GM13976 (cell line): ENCODE results near the gene RCHY1.

Experiments
- DNase-seq: peaks from one replicate; pipeline ENCODE4 v3.0.0; 2012; ENCODE audit warnings: low spot score
- in situ Hi-C: fragments of 300-500 bp; cut with MboI; formaldehyde crosslinking; loops from one replicate; pipeline ENCODE4 v1.12.0; 2022; ENCODE audit warnings: low sequenced_read_pairs, mixed read lengths, inconsistent platforms; ENCODE audit not compliant: unreplicated experiment
- TF ChIP-seq, protein P1 (sequence below): IDR thresholded peaks from 2 replicates; pipeline ENCODE4 v1.5.1; 2012; ENCODE audit warnings: borderline replicate concordance, mild to moderate bottlenecking; ENCODE audit not compliant: insufficient read depth; ENCODE audit errors: extremely low read depth, missing control alignments, control extremely low read depth

RCHY1 gene

DNA sequence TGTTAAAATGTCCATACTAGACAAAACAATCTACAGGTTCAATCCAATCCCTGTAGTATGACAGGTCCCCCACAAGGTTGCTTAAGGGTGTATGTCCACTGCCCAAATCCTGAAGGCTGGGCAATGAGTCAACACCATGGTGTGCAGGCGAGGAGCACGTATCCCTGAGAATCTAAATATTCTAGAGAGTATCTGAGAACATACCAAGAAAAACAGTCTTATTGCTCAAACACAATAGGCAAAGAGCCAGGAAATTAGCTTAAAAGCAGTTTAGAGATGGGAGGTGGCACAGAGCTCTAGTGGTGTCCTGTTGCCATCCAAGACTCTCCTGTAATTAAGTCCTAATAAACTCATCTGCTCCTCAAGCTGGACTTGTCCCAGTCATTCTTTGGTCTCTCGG, 37.0 kb downstream of the RCHY1 start:
- no peak for DNase-seq
- TF ChIP-seq, protein P1, sequence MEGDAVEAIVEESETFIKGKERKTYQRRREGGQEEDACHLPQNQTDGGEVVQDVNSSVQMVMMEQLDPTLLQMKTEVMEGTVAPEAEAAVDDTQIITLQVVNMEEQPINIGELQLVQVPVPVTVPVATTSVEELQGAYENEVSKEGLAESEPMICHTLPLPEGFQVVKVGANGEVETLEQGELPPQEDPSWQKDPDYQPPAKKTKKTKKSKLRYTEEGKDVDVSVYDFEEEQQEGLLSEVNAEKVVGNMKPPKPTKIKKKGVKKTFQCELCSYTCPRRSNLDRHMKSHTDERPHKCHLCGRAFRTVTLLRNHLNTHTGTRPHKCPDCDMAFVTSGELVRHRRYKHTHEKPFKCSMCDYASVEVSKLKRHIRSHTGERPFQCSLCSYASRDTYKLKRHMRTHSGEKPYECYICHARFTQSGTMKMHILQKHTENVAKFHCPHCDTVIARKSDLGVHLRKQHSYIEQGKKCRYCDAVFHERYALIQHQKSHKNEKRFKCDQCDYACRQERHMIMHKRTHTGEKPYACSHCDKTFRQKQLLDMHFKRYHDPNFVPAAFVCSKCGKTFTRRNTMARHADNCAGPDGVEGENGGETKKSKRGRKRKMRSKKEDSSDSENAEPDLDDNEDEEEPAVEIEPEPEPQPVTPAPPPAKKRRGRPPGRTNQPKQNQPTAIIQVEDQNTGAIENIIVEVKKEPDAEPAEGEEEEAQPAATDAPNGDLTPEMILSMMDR = no peak
- in situ Hi-C loops = no loop called here

DNA sequence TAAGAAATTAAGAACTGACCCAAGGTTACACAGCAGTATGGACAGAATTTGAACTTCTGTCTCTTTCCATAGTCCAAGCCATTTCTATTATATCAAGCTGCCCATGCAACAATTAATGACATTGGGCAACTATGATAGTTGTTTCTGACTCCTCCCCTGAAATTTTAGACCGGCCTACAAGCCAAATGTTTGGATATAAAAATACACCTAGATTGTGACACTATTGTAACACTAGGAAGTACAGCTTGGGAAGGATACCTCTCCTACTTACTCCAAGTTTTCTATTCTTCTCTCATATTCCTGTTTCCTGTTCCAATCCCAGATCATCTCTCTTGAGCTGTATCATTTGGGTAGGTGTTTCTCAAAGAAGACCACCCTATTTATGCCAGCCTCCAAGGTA, 43.5 kb downstream of the RCHY1 start:
- in situ Hi-C loops = no loop called here
- TF ChIP-seq, protein P1 = no peak

DNA sequence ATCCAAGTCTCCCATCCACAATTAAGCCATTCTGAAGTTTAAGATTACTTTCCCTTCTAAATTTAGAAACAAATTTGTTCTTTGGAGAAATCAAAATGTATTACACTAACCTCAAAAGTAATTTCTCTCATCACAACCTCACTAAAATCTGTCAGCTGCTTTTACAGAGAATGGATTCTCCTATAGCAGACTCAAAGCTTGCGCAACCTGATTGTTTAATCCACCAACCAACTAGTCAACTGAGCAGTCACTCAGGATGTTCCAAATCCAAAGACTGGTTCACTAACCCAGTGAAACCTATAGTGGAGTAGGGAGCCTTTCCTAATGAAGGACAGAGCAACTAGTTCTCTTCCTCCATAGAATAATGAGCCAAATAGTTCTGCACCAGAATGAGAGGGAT, 44.3 kb downstream of the RCHY1 start:
- no peak for DNase-seq
- in situ Hi-C loops = no loop called here

More for the DNA sequence above, 43.5 kb downstream of the RCHY1 start:
- DNase-seq = no peak

DNA sequence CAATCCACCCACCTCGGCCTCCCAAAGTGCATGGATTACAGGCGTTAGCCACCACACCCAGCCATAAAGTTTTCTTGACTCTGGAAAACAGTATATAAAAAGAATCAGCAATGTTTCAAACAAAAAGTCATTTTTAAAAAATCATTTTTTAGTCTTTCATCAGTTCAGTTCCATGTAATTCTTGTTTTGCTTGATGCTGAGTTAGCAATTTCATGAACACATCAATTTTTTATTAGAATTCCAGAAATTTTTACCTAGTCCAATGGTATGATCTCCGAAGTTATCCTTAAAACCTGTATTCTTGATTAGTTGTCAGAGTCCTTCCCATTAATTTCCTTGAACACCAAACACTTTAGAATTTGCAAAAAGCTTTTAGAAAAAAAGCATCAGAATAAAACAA, 56.8 kb downstream of the RCHY1 start:
- in situ Hi-C loops = no loop called here
- TF ChIP-seq, protein P1 = no peak
- no peak for DNase-seq

More for the DNA sequence above, 44.3 kb downstream of the RCHY1 start:
- TF ChIP-seq, protein P1 = no peak

DNA sequence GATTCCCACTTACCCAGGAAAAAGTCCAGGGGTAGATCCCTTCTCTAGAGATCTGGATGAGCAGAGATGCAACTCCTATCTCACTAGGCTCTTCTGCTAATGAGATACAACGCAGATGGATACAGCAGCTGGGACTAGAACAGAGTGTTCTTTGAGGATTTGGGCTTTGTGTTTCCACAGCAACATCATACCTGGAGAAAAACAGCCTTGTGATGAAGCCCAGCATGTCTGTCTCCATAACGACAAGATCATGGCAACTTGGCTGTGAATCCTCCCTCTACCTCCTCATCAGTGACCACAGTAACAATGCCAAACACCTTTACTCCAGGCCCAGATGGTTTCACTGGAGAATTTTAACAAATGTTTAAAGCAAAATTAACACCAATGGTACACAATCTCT, 80.1 kb downstream of the RCHY1 start:
- in situ Hi-C loops = no loop called here
- no peak for DNase-seq
- TF ChIP-seq, protein P1 = no peak

DNA sequence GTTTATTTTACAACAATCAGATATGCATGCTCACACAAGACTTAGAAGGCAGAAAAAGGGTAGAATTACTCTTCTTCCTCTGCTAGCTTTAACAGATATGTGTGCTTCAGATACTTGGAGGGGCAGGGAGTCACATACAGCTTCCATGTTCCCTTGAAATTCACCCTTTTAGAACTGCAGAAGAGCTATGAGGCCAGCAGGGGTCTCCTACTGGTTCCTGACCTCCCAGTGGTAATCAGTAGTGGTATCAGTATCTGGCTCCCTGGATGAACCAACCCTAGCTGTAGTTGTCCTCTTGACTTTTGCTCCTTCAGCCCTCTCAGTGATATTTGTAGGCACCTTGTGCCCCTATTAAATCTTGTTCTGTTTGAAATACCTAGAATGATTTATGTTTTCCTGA, 81.5 kb downstream of the RCHY1 start:
- DNase-seq = no peak
- in situ Hi-C loops = no loop called here

DNA sequence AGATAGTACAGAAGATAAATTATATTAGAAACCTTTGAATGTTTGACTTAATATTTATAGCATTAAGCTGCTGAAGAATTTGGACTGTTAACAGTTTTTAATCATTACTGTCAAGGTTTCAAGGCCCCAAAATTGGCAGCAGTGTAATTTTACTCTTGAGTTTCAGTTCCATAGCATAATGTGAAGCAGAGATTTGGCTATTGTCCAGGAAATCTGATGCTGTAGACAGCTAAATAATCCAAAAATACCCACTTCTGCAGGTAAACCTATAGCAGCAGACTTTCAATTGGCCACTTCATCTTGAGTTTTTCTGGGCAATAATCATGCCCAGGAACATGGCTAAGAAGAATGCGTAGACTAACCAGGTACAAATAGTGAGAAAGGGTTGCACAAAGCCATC, 85.0 kb downstream of the RCHY1 start:
- in situ Hi-C loops = no loop called here
- TF ChIP-seq, protein P1 = no peak
- DNase-seq = no peak

More for the DNA sequence above, 81.5 kb downstream of the RCHY1 start:
- TF ChIP-seq, protein P1 = no peak
